GM19035 (cell line): Measurements from ENCODE around the gene DIDO1.

Source experiments
- ATAC-seq: cut with Tn5 transposase; IDR thresholded peaks from one replicate; pipeline ENCODE4 v1.9.1; 2021; ENCODE audit not compliant: unreplicated experiment

Gene DIDO1

GRCh38 chr20:62896526-62896925 is 29.8 kb downstream of the DIDO1 start:
- ATAC-seq, result no peak

- no peak for ATAC-seq
These were observed 30.8 kb downstream of the DIDO1 start for GRCh38 chr20:62895539-62895938.

- ATAC-seq, result no peak
These were observed 32.0 kb downstream of the DIDO1 start for GRCh38 chr20:62894261-62894660.

- no peak for ATAC-seq
These were observed 32.6 kb downstream of the DIDO1 start for GRCh38 chr20:62893700-62894099.

GRCh38 chr20:62892348-62893304 is 33.7 kb downstream of the DIDO1 start:
- ATAC-seq, result no peak

- ATAC-seq, result no peak
These were observed 35.2 kb downstream of the DIDO1 start for GRCh38 chr20:62891111-62891510.

GRCh38 chr20:62890444-62890843 is 35.9 kb downstream of the DIDO1 start:
- no peak for ATAC-seq

- no peak for ATAC-seq
These were observed 36.4 kb downstream of the DIDO1 start for GRCh38 chr20:62889871-62890270.

- no peak for ATAC-seq
These were observed 36.9 kb downstream of the DIDO1 start for GRCh38 chr20:62889411-62889810.

GRCh38 chr20:62888910-62889309 is 37.4 kb downstream of the DIDO1 start:
- no peak for ATAC-seq

GRCh38 chr20:62888406-62888805 is 37.9 kb downstream of the DIDO1 start:
- ATAC-seq, result no peak

- no peak for ATAC-seq
These were observed 38.5 kb downstream of the DIDO1 start for GRCh38 chr20:62887860-62888239.

GRCh38 chr20:62887152-62887859 is 39.0 kb downstream of the DIDO1 start:
- ATAC-seq, result no peak

GRCh38 chr20:62886709-62887058 is 39.6 kb downstream of the DIDO1 start:
- ATAC-seq, result no peak

GRCh38 chr20:62885896-62886708 is 40.2 kb downstream of the DIDO1 start:
- no peak for ATAC-seq

GRCh38 chr20:62885046-62885895 is 41.0 kb downstream of the DIDO1 start:
- no peak for ATAC-seq

GRCh38 chr20:62884556-62884955 is 41.7 kb downstream of the DIDO1 start:
- ATAC-seq, result no peak

- no peak for ATAC-seq
These were observed 43.9 kb downstream of the DIDO1 start for GRCh38 chr20:62882426-62882825.

GRCh38 chr20:62881662-62882395 is 44.5 kb downstream of the DIDO1 start:
- ATAC-seq, result no peak
